GF-D8 (cell line): ENCODE measurements around the gene PARD3.
"Not testable (repeated sequence)": the region's sequence is repeated elsewhere in the genome, so short reads cannot be mapped to it uniquely, and the experiment has no call there.

Experiments used
- DNase-seq: peaks from one replicate; lab custom pipeline; 2025; lab: John Stamatoyannopoulos, UW

PARD3 gene

DNA sequence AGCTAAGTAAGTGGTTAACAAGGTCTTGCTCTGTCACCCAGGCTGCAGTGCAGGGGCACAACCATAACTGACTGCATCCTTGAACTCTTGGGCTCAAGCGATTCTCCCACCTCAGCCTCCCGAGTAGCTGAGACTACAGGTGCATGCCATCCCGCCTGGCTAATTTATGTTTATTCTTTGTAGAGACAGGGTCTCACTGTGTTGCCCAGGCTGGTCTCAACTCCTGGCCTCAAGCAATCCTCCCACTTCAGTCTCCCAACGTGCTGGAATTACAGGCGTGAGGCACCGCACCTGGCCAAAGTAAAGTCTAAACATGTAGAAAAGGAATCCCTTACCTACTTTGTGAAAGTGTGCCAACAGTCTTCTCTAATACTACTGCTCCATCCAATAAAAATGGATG lies 17.9 kb downstream of the PARD3 start:
- no peak for DNase-seq

DNA sequence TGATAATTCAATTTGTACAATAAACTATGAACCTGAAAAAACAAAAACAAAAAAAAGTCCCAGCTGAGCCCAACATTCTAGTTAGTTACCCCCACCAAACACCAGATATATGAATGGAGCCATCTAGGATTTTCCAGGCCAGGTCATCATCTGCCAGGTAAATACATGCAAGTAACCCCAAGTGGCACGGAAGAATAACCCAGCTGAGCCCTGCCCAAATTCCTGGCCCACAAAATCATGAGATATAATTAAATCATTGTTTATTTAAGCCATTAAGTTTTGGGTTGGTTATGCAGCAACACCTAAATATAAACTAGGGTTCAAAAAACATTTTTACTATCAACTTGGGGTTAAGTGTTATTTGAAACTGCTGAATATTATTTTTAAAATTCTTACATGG lies 19.0 kb downstream of the PARD3 start:
- no peak for DNase-seq

DNA sequence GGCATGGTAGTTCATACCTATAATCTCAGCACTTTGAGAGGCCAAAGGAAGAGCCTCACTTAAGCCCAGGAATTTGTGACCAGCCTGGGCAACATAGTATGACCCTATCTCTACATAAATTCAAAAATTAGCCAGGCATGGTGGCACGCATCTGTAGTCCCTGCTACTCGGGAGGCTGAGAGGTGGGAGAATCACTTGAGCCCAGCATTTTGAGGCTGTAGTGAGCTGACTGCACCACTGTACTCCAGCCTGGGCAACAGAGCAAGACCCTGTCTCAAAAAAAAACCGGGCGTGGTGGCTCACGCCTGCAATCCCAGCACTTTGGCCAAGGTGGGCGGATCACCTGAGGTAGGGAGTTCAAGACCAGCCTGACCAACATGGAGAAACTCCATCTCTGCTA lies 19.8 kb downstream of the PARD3 start:
- DNase-seq = no peak

DNA sequence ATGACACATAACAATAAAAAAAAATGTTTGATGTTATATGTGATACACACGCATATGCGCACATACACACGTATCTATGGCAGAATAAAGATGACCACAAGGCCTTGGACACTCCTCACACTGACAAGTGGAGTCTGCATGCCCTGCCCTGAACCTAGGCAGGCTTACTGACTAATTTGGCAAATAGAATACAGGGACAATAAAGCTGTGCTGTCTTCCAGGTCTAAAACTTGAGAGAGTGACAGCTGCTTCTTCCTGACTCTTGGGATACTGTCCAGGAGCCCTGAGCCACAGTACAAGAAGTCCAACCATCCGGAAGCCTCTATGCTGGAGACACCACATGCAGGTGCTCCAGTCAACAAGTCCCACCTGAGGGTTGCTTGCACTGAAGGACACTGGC lies 20.3 kb downstream of the PARD3 start:
- no peak for DNase-seq

DNA sequence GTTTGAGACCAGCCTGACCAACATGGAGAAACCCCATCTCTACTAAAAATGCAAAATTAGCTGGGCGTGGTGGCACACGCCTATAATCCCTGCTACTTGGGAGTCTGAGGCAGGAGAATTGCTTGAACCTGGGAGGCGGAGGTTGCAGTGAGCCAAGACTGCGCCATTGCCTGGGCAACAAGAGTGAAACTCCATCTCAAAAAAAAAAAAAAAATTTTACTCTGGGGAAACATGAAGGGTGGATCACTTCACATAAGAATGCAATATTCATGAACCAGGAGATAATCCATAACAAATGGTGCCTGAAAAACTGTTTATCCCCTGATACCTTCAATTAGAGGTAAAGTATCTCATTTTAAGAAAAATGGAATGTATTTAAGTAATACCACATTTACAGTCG lies 21.5 kb downstream of the PARD3 start:
- not testable (repeated sequence) for DNase-seq

DNA sequence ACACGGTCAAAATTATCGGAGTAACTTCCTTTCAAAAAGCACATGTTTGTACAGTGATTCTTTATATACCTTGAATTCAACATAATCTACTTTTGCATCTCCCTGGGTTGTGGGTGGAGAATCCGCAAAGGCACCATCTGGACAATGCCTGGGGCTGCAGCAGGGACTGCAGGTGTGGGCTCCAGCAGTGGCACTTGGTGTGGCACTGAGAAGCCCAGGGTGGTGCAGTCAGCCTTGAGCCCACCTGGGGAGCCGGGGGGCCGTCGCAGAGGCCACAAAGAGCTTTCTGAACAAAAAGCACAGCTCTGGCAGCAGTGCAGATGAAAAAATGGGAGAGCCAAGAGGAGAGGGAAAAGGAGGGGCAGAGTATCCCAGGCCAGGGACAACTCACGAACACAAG lies 22.2 kb downstream of the PARD3 start:
- no peak for DNase-seq

DNA sequence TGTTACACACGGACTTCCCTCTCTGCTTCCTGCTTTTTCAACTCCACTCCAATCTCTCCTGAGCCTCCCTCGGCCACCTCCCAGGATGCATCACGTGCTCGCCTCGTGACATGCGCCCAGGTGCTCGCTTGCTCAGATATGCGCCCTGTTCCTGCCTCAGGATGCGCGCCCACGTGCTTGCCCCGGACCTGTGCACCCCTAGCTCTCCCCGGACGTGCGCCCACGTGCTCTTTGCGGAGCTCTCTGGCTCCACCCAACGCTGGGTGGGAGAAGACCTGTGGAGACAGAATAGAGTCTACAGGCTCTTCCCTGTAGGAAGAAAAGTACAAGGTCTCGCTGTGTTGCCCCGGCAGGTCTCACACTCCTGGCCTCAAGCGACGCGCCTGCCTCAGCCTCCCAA lies 23.1 kb downstream of the PARD3 start:
- no peak for DNase-seq

DNA sequence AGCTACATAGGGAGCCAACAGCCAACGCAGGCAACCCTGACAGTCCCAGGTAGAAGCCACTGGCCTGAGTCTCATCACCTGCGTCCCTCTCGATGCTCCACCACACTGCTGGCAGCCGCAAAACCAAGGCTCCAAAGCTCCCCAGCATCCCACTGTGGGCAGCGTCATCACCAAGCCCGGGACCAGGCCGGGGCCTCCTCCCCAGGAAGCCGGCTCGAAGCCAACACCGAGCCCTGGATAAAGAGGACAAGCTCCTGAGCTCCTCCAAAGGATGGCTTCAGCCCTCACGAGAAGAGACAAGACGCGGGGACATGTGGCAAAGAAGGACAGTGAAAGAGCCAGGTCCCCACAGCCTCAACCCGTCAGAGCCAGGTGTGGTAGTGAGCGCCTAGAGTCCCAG lies 23.9 kb downstream of the PARD3 start:
- DNase-seq = no peak

DNA sequence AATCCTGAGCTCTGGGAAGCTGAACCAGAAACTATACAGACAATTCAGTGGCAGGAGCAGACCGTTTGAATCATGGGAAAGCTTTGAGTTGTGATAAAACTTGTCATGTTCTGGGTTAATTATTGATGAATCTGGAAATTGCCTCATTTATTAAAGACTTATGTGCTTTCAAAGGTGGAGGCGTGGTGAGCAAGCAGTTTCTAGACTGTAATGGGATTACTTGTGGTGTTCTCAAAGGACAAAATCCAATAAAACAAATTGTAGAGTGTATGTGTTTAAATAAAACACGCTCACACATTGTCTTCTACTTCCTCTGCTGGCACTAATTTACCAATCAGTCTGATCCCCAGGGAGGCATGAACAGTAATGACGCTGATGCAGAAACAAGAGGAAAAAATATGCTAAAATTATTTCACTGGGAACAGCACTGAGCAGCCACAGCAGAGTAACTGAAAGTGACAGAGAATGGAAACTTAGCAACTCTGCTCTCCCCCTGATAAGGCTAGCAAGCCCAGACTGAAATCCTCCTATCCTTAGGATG lies 25.1 kb downstream of the PARD3 start:
- DNase-seq = no peak

DNA sequence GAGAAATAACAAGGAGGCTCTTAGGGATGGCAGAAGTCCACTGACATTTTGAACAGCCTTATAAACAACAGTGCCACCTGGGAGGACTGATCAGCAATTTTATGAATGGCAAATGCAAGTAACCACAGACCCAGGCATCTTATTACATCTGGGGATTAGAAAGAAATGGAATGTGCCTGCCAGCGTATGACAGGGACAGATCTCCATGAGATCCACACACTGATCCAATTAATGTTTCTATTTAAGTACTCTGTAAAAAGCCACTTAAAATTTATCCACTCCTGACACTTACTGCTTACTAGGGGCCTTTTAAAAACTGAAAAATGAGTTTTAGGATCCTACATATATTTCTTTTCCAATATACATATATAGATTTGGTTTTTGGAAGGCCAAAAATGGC lies 28.6 kb downstream of the PARD3 start:
- DNase-seq = no peak

DNA sequence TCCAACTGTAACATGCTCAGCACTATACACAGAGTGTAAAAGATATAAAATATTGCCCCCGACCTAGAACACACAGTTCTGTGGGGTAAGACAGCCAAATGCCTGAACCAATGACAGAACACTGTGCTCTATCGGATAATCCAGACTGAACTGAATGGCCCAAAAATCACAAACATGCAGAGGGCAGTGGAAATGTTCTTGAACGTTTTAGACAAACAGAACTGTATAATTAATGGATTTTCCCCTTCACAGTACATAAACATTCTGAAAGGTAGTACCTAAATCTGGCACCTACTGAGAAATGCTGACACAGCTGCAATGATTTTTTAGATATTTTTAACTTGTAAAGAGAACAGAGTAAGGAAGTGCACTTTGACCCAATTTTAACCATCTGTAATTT lies 33.4 kb downstream of the PARD3 start:
- DNase-seq = no peak

DNA sequence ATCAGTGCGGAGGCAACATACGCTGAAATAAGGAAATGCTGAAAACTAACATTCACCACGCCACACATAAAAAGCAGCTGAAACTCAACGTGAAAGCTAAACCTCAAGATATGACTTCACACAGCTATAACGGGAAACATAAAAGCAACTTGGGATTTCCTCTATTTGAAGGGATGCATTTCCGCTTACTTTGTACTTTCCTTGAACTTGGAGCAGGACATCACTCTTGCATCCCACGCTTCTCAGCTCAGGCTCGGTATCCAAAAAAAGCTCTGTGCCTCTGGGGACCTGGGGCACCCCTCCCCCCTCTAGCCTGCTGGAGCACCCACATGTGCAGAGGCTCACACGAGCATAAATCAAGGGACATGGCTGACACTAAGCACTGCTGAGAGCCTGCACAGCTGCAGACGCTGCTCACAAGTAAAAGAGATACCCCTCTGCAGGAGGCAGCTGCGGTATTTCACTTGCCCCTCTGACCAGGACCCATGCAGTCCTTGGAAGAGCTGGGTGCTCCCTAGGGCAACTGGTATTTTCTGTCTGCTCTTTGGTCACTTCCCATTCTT lies 34.2 kb downstream of the PARD3 start:
- no peak for DNase-seq

DNA sequence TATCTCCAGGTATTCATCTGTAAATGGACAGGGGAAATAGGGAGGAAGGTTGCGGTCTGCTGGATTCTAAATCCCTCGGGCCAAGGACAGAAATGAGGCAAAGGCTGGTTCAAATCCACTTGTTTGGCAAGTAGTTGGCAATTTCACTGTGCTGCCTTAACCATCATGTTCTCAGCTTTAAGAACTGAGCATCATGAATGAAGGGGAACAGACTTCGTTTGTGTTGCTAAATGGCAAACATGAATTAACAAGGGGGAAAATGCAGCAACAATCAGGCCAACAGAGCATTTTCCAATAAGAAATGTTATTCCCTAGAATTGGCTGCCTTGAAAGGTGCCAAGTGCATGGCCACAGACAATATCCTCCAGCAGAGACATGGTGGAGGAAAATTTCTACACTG lies 36.9 kb downstream of the PARD3 start:
- DNase-seq = no peak

DNA sequence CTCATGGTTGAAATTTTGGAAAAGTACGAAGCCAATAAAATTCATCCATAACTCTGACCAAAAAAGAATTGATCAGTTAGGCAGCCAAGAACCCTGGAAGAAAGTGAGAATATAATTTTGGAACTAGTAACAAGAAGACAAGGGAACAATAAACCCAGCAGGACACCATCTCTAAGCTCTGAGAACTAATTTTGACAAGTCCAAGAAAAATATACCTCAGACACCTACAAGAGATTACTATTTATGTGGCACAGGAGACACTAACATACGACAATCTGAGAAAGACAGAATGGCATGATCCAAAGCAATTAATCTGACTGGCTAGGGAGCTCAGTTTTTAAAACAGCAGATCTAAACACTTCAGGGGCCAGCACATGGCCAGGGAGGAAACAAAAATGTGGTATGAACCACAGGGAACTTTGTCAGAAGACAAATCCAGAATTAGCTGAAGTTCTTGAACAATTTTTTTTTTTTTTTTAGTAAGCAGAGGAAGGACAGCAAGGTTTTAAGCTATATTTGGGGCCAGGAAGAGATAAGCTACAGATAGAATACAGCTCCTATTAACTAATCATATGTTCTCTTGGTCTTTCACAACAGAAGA lies 38.9 kb downstream of the PARD3 start:
- DNase-seq = no peak

DNA sequence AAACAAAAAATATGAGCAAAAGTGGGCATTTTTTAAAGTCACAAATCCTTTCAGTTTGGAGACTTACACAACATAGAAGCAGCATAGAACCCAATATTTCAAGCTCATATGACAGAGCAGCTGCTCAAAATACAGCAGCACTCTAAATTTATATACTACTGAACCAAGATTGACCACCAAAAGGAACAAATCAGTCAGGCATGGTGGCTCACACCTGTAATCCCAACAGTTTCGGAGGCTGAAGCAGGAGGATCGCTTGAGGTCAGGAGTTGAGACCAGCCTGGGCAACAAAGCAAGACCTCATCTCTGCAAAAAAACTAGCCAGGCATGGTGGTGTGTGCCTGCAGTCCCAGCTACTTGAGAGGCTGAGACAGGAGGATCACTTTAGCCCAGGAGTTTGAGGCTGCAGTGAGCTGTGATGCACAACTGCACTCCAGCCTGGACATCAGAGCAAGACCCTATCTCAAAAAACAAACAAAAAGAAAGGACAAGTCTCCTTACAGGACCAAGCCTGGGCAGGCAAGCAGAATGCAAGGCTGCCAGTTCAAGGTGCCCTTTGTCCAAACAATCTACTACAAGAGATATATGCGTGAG lies 40.0 kb downstream of the PARD3 start:
- DNase-seq = no peak

DNA sequence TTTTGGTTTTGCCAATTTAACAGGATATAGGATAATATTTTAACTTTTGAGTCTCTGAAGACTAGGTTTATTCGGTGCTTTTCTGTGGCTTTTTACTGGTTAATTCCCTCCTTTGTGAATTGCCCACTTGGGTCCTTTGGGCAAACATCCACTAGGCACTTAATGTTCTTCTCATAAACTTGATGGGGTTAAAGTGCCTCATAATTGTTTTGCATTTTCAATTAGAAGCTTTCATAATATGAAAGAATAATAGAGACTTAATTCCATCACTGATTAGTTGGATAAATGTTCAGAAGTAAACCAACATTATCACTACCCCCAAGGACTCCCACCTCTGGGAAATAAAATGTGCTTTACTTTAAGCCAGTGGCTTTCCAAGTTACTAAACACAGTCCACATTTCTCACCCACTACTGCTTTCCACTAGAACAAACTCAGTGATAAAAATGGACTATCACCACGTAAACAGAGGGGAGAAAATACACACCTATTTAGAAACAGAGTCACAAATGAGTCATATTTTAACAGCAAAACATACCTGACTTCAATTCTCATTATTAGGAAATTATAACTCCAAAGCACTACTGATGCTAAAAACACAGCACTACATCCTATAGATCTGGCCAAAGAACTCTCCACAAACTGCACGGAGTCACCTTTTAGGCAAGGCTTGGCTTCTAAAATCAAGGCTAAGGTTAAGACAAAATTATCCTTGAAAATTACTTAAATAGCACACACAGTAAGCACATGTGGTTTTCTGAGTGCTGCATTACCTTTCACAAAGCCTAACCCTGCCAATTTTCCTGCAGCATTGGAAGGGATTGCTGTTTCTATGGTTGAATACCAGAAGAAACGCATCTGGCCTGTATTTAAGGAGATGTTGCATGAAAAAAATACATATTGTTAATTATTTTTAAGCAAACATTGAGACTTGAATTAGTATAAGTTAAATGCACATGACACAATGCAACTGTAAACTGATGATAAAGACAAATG lies 41.2 kb downstream of the PARD3 start:
- no peak for DNase-seq

DNA sequence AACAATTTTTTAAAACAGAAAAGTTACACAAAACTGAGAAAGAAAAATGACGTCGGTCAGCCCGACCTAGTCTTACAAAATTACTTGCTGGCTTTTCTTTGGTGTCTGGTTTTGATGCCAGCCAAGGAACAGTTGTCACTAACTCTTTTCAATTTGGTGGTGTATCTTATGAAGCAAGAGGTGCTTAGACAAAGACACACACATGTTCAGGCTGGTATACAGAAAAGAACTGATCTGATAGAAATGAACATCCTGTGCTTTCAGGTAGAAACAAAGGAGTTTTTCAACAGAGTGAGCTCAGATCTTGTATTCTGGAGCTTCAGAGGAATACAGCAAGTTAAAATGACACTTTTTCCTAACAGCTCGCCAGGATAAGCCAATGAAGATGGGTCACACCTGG lies 43.6 kb downstream of the PARD3 start:
- DNase-seq = no peak

DNA sequence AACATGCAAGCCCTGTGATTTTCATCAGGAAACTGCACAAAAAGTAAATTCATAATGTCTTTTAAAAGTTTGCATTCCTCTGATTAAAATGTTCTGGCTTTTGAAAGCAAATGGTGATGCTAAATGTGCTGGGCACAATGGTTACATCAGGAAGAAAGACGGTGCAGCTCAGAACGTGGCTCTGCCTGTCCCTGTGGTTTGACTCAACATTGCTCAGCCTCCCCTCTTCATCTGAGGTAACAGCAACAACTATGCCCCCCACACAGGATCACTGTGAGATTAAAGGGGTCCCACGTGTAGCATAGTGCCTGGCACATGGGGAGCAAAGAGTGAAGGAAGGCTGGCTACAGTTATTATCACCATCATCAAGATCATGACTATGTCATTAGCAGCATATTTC lies 44.0 kb downstream of the PARD3 start:
- no peak for DNase-seq

DNA sequence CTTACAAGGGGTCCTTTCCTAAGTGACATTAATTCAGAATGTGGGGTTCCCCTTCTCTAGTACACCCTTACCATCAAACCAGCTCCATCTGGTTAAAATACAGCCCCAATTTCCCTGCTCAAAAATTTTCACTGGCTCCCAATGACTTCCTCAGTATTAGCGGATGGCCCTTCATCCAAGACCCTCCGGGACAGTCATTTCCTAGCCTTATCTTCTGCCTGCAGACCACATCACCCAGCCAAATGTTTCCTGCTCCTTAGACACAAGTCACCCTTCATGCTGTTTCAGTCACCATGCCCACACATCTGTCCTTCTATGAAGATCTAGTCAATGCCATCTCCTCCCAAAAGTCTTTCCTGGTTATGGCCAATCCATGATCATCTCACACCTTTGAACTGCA lies 45.2 kb downstream of the PARD3 start:
- DNase-seq = no peak

DNA sequence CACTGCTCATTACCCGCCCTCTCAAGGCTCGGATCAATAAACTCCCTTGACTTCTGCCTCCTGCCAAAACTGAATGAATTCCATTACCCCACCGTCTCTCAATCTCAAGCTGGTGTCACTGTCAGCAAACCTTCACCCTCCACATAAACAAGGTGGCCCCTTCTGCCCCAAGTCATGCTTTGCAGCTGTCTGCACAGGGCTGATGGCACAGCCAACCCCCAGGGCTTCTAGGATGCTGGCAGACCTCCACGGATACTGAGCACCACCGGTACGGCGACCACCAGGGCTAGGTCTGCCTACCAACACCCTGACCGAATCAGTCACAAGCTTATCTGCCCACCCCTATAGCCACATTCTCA lies 46.1 kb downstream of the PARD3 start:
- DNase-seq = no peak

DNA sequence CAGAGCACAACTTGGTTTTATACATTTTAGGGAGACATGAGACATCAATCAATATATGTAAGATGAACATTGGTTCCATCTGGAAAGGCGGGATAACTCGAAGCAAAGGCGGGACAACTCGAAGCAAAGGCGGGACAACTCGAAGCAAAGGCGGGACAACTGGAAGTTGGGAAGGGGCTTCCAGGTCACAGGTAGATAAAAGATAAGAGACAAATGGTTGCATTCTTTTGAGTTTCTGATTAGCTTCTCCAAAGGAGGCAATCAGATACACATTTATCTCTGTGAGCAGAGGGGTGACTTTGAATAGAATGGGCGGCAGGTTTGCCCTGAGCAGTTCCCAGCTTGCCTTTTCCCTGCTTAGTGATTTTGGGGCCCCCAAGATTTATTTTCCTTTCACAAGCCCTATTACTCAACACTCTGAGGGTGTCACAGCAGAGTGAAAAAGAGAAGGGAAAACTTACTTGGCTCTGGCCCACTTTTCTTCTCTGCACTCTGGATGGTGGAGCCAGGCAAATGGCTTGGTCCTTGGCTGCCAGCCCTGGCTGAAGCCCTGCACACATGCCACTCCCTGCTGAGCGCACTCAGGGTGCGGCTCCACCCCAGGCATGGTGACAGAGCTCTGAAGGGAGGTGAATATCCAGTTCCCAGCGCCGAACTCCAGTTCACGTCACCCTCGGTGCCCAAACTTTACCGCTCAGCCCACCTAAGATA lies 46.7 kb downstream of the PARD3 start:
- no peak for DNase-seq
